ENCODE data around the gene NEUROG2. TPM values are rescaled to one million over a fixed set of nuclear protein-coding genes. Genes with fewer than 3 reads are reported as not detected.

The NEUROG2 gene
- total and polyA plus RNA-seq, 9 of the 15 experiments (the other 6 are each of a cell fraction or from before 2014, with no cell fraction given): 0.07 TPM; not detected in 7

GRCh38 chr4:112523764-112524505 lies 8.0 kb upstream of the NEUROG2 start (continued):
- no peak for TF ChIP-seq NKRF (IDR thresholded peaks at IDR 0.05; ENCODE audit: borderline replicate concordance)
- TF ChIP-seq PRMT5 (CRISPR knock-in tag; IDR thresholded peaks at IDR 0.05): no peak
- TF ChIP-seq SAFB (IDR thresholded peaks at IDR 0.05; ENCODE audit: borderline replicate concordance, low read depth, low read length): no peak
- no peak for TF ChIP-seq AFF4 (CRISPR knock-in tag; IDR thresholded peaks at IDR 0.05)
- TF ChIP-seq TEAD1 (CRISPR knock-in tag; IDR thresholded peaks at IDR 0.05): no peak
- no peak for TF ChIP-seq ZNF75A (CRISPR knock-in tag; IDR thresholded peaks at IDR 0.05)
- TF ChIP-seq NFRKB (IDR thresholded peaks at IDR 0.05; ENCODE audit: low read depth): no peak
- TF ChIP-seq HIVEP1 (CRISPR knock-in tag; IDR thresholded peaks at IDR 0.05): no peak
- 0 out of 2 replicates have a peak, but pooled peaks have one; percentile 33 for TF ChIP-seq ZNF830 (CRISPR knock-in tag; IDR thresholded peaks at IDR 0.05)
- no peak for TF ChIP-seq ZFP1 (CRISPR knock-in tag; IDR thresholded peaks at IDR 0.05)
- TF ChIP-seq CC2D1A (IDR thresholded peaks at IDR 0.05): no peak
- no peak for TF ChIP-seq ZBTB17 (CRISPR knock-in tag; IDR thresholded peaks at IDR 0.05)
- no peak for TF ChIP-seq OTX1 (CRISPR knock-in tag; IDR thresholded peaks at IDR 0.05)
- TF ChIP-seq RB1 (IDR thresholded peaks at IDR 0.05; ENCODE audit: low read depth): peak; percentile 67; the same call in 1 of the 2 replicates
- no peak for TF ChIP-seq ZNF785 (CRISPR knock-in tag; IDR thresholded peaks at IDR 0.05)
- TF ChIP-seq MAZ (CRISPR knock-in tag; conservative IDR thresholded peaks at IDR 0.05 in 1 of 2, IDR thresholded peaks at IDR 0.05 in 1 of 2): peak; percentile 14 to 70; a peak in 2 of 4 replicates
- 0 out of 2 replicates have a peak, but pooled peaks have one; percentile 28 for TF ChIP-seq EGR1 (conservative IDR thresholded peaks at IDR 0.05)
- TF ChIP-seq NR2C2 (CRISPR knock-in tag; IDR thresholded peaks at IDR 0.05): no peak
- TF ChIP-seq NR2C2 (tag; IDR thresholded peaks at IDR 0.05): no peak
- TF ChIP-seq, protein P1, sequence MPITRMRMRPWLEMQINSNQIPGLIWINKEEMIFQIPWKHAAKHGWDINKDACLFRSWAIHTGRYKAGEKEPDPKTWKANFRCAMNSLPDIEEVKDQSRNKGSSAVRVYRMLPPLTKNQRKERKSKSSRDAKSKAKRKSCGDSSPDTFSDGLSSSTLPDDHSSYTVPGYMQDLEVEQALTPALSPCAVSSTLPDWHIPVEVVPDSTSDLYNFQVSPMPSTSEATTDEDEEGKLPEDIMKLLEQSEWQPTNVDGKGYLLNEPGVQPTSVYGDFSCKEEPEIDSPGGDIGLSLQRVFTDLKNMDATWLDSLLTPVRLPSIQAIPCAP (CRISPR knock-in tag; IDR thresholded peaks at IDR 0.05; ENCODE audit: borderline replicate concordance): no peak
- 0 out of 2 replicates have a peak, but pooled peaks have one; percentile 3 for TF ChIP-seq JUND (IDR thresholded peaks at IDR 0.05; ENCODE audit: borderline replicate concordance, low read depth, low read length)
- no peak for TF ChIP-seq JUND (tag; IDR thresholded peaks at IDR 0.05; ENCODE audit: borderline replicate concordance, low read depth, low read length)
- no peak for TF ChIP-seq MXI1 (IDR thresholded peaks at IDR 0.05; ENCODE audit: low read depth, low read length)
- no peak for TF ChIP-seq ZNF146 (CRISPR knock-in tag; IDR thresholded peaks at IDR 0.05; ENCODE audit: unreplicated experiment)

Data from K562 (cell line).